Activated gamma-delta T cell treated with anti-CD3 and anti-CD28 coated beads, Interleukin-2, amount 50 U/mL, for 16 hours (primary cell): ENCODE measurements around the gene ODC1.

Source experiments
- DNase-seq: peaks from one replicate; pipeline ENCODE4 v3.0.0-alpha.2; 2020; ENCODE audit warnings: low read depth

The ODC1 gene

DNA sequence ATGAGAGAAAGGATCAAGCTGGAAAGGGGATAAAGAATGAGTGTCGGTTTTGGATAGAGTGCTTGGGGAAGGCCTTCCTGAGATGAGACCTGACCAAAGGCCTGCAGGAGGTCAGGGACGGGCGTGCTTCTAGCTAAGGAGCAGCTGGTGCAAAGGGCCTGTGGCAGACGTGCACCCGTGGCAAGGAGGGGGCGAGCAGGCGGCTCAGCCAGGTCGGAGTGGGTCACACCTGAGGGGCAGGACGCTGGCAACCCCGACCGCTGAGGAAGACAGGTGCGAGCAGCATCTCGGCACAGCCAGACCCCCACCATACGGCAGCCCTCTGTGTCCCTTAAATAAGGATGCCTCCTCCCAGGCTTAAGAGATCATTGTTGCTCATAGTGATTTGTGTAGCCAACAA lies 48.1 kb downstream of the ODC1 start:
- DNase-seq = no peak

DNA sequence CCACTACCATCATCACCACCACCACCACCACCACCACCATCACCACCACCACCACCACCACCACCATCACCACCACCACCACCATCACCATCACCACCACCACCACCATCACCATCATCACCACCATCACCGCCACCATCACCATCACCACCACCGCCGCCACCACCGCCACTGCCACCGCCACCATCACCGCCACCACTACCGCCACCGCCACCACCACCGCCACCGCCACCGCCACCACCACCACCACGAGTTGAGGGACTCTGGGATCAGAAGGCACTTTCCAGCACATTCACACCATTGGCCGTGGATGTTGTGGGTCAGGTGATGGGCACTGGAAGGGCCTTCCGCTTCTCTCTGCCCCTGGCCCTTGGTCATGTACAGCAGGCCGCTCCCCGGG lies 48.8 kb downstream of the ODC1 start:
- DNase-seq = no peak

DNA sequence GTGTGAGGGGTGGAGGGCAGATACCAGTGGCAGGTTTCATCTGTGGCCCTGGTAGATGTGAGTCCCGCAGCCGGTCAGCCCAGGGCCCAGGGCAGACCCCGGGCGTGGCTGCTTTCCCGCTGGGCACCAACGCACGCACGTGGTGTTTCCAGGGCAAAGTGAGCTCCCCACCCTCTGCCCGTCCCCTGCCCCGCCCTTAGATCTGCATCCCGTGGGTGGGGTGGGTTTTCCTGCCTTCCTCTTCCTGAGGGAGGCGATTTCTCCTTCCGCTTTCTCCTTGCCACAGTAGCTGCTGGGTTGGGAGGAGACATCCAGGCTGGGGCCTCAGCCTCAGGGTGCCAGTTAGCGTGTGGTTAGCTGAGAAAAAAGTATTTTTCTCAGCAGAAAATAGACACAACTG lies 49.6 kb downstream of the ODC1 start:
- no peak for DNase-seq

DNA sequence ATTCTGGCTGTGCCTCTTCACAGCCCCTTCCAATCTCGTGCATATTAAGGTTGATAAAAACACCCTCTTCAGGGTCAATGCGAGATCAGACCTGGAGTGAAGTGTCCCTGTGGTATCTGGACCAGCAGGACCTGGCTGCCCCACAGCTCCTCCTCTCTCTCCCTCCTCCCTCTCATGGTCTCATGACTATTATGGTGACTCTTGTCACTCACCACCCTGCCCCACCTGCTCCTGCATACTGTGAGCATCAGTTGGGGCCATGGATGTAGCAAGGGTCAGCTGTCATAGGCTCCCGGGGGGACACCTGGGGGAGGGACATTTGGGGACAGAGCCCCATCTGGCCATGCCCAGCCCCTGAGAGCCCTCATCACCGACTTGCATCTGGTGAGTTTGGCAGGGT lies 50.2 kb downstream of the ODC1 start:
- no peak for DNase-seq

DNA sequence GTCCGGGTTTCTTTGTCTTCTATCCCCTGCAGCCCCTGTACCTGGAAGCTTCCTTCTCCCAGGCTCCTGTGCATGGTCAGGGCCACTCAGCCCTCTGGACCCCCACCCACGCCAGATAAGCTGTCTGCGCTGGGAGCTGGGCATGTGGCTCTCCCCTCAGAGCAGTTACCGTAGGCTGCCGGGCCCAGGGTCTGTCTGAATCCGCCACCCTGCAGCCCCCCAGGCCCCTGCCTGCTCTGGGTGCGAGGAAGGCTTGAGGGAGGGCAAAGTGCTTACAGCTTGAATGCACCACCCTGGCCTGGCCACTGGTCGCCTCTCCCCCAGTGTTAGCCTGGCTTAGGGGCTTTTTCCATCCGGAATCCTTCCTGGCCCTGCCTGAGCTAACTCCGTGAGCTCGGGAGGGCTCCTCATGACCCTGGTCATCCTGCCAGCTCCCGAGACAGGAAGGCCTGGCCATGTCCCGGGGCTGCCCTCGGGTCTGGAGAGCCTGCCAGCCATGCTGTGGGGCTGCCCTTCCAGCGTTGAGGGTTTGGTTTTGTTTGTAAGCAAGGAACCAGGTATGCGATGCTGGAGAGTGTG lies 50.7 kb downstream of the ODC1 start:
- DNase-seq = no peak

DNA sequence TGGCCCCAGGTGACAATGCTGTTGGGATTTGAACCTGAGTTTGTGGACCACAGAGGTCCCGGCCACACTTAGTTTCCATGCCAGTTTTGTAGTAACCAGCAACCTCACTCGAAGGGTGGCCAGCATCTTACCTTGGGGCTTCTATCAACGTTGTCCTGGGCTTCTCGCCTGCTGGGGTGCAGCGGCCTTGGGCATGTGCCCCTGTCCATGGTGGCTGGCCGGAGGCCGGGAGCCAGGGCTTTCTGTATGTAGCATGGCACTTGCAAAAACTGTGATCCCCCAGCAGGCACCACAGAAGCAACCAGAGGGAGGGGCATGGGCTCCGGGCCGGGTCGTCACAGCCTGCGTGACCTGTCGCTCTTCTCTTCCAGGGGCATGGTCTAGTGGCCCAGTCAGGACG lies 51.7 kb downstream of the ODC1 start:
- no peak for DNase-seq

DNA sequence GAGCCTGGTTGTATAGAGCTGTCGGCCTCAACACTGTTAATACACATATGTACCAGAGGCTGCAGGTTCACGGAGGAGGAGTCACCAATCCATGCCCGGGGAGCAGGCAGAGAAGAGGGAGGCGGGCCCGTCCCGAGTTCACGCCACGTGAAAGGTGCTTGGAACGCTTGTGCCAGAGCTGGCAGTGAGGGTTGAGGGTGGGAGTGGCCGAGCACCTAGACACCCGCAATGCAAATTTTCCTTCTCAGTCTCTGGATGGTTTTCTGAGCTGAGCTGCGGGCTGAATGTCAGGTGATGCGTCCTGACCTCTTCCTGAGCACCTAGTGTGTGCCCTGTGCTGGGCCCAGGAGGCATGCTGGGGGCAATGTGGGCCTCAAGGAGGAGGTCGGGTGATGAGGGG lies 52.2 kb downstream of the ODC1 start:
- no peak for DNase-seq

DNA sequence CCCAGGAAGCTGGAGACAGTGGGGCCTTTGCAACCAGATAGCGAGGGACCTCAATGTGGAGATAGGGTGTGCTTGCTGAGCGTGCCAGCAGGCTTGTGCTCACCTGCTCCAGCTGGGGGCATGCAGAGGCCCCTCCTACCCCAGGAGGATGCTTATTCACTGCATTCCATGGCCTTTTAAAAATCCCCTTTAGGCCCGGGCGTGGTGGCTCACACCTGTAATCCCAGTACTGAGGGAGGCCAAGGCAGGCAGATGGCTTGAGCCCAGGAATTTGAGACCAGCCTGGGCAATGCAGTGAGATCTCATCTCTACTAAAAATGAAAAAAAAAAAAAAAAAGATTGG lies 54.5 kb downstream of the ODC1 start:
- no peak for DNase-seq

DNA sequence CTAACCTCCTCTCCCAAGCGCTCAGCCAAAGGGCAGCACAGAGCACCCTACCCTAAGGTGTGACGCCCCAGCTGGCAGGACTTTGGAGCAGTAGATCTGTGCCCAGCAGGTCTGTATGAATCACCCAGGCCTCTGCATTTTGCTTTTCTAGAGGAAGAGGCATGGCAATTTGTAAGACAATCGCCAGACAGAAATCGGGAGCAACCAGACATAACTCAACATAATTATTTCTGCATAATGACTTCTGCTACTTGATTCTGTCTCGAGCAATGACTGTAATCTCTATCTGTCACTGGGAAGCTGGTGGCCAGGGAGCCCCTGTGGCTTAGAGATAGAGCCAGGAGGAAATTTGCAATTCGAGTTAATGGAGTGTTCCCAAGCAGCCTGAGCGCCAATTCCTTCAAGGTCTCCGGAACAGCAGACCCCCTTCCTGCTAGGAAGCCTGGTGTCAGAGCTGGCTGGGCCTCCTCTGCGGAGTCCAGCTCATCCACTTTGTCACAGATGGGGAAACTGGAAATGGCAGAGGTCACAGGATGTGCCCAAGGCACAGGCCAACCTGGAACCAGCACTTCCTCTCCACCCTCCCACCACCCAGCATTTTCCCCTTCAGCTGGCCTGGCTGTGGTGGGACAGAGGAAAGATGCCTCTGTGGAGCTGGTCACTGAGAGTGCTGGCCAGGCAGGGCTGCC lies 55.0 kb downstream of the ODC1 start:
- DNase-seq = no peak

DNA sequence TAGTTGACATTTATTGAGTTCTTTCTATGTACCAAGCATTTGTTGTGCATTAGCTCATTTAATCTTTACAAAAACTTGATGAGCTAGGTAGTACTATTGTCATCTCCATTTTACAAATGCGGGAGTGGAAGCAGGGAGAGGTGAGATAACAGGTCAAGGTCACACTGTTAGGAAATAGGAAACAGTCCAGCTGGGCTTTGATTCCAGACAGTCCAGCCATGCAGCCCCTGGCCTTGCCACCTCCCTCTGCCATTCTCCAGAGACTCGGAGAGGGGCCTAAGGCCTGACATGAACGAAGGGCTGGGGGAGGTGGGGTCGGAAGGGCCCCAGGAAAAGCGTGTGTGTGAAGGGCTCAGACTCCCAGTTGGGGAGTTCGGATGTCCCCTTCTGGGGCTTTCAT lies 55.6 kb downstream of the ODC1 start:
- DNase-seq = no peak

DNA sequence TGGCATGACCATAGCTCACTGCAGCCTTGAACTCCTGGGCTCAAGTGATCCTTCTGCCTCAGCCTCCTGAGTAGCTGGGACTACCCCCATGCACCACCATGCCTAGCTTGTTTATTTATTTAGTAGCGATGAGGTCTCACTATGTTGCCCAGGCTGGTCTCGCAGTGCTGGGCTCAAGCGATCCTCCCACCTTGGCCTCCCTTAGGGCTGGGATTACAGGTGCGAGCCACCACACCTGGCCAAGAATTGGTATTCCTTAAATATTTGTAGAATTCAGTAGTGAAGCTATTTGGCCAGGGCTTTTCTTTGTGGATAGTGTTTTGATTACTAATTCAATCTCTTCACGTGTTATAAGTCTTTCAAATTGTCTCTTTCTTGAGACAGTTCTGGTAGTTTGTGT lies 56.0 kb downstream of the ODC1 start:
- no peak for DNase-seq

DNA sequence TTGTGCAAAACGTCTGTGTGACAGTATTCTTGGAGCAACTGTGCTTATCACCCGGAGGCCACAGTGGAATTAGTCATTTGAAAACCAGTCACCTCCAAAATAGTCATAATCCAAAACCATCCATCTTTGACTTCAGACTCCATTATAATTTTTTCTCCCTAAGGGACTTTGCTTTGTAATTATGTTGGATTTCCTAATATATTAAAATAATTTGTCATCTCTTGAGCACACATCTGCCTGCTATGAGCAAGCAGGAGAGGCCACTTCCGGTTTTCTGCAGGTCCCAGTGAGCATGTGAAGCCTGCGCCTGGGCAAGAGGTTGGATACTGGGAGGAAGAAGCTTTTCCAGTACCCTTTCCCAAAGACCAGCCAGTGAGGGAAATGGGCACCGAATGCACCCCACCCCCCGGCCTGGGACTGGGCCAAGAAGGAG lies 57.7 kb downstream of the ODC1 start:
- DNase-seq = no peak
